ENCODE data around the gene MYCBP. TPM values are rescaled to one million over a fixed set of nuclear protein-coding genes. Genes with fewer than 3 reads are reported as not detected.

The MYCBP gene
- total and polyA plus RNA-seq, 2 of the 13 experiments (the other 11 are each of a cell fraction or from before 2014, with no cell fraction given) = 11.4 to 30.4 TPM

DNA sequence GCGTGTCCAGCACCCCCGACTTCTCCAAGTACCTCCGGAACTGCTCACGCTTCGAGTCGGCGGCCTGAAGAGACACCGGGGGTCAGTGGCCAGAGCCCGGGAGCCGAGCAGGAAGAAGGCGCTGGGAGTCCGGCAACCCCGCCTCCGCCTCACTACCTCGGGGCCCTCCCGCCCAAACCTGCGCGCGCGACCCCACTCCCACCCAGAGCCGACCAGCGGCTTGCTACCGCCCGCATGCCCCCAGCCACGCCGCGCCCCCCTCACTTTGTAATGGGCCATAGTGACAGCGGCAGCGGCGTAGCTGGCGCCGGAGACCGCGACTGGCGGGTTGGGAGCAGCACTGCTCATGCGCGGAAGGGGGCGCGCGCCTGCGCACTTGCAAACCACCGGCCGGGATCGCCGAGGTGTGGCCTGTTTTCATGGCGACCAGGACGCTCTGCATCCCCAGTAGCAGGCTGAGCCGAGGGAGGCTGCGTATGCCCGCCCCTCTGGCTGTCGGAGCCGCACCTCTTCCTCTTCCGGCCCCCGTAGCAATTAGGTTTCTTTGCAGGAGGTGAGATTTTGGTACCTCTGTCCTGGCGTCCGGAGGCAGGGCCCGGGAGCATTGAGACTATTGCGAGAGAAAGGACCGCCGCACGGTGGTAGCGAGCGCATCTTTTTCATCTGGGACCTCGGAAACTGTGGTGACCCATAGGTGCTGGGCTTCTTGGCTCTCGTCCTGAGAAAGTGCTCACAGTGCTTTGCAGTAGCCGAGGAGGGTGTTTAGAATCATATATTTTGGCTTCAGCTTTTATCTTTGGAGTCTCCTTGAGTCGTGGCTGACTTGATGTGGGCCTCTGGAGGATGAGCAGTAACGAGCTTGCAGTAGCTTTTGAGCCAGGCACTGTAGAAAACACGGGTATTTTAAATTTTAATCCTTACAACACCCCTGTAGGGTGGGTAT is at the start of gene MYCBP (continued):
- TF ChIP-seq REST (IDR thresholded peaks at IDR 0.05; ENCODE audit: borderline replicate concordance in 1 of 2, low read depth in 1 of 2, low read length in 2 of 2) (no peak), SRSF4 (IDR thresholded peaks at IDR 0.05; ENCODE audit: low read depth, low read length, poor library complexity, severe bottlenecking) (no peak), CCAR2 (optimal IDR thresholded peaks at IDR 0.05; ENCODE audit: low read depth, low read length) (no peak), ZNF3 (CRISPR knock-in tag; IDR thresholded peaks at IDR 0.05) (no peak), ZNF788 (CRISPR knock-in tag; IDR thresholded peaks at IDR 0.05; ENCODE audit: borderline replicate concordance) (peak; percentile 38; the same call in 1 of the 2 replicates), ZNF766 (CRISPR knock-in tag; IDR thresholded peaks at IDR 0.05; ENCODE audit: borderline replicate concordance) (peak; percentile 33; the same call in 1 of the 2 replicates), KMT2A (CRISPR knock-in tag; IDR thresholded peaks at IDR 0.05) (peak; percentile 70; the same call in 1 of the 2 replicates), TRIM24 (CRISPR knock-in tag; IDR thresholded peaks at IDR 0.05) (no peak), TFDP2 (CRISPR knock-in tag; IDR thresholded peaks at IDR 0.05) (no peak)
- TF ChIP-seq, protein P1, sequence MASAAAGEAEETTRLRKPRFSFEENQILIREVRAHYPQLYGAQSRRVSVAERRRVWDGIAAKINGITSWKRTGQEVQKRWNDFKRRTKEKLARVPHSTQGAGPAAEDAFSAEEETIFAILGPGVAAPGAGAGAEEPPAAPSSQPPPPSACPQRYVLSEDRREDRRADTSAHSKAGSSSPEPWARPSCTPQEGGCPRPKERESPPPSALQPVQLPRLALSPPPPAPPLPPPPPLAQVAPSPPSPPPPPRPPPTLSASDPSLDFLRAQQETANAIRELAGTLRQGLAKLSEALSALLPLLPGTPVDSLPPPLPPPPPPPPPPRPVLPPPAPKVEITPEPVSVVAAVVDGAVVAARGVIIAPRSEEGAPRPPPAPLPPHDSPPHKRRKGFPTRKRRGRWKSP (CRISPR knock-in tag; IDR thresholded peaks at IDR 0.05) = 0 out of 2 replicates have a peak, but pooled peaks have one; percentile 6
- TF ChIP-seq, protein P2, sequence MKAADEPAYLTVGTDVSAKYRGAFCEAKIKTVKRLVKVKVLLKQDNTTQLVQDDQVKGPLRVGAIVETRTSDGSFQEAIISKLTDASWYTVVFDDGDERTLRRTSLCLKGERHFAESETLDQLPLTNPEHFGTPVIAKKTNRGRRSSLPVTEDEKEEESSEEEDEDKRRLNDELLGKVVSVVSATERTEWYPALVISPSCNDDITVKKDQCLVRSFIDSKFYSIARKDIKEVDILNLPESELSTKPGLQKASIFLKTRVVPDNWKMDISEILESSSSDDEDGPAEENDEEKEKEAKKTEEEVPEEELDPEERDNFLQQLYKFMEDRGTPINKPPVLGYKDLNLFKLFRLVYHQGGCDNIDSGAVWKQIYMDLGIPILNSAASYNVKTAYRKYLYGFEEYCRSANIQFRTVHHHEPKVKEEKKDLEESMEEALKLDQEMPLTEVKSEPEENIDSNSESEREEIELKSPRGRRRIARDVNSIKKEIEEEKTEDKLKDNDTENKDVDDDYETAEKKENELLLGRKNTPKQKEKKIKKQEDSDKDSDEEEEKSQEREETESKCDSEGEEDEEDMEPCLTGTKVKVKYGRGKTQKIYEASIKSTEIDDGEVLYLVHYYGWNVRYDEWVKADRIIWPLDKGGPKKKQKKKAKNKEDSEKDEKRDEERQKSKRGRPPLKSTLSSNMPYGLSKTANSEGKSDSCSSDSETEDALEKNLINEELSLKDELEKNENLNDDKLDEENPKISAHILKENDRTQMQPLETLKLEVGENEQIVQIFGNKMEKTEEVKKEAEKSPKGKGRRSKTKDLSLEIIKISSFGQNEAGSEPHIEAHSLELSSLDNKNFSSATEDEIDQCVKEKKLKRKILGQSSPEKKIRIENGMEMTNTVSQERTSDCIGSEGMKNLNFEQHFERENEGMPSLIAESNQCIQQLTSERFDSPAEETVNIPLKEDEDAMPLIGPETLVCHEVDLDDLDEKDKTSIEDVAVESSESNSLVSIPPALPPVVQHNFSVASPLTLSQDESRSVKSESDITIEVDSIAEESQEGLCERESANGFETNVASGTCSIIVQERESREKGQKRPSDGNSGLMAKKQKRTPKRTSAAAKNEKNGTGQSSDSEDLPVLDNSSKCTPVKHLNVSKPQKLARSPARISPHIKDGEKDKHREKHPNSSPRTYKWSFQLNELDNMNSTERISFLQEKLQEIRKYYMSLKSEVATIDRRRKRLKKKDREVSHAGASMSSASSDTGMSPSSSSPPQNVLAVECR (CRISPR knock-in tag; IDR thresholded peaks at IDR 0.05; ENCODE audit: borderline replicate concordance) = peak; percentile 96
- TF ChIP-seq, protein P3, sequence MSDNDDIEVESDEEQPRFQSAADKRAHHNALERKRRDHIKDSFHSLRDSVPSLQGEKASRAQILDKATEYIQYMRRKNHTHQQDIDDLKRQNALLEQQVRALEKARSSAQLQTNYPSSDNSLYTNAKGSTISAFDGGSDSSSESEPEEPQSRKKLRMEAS (IDR thresholded peaks at IDR 0.05) = peak; percentile 70
- TF ChIP-seq, protein P4, sequence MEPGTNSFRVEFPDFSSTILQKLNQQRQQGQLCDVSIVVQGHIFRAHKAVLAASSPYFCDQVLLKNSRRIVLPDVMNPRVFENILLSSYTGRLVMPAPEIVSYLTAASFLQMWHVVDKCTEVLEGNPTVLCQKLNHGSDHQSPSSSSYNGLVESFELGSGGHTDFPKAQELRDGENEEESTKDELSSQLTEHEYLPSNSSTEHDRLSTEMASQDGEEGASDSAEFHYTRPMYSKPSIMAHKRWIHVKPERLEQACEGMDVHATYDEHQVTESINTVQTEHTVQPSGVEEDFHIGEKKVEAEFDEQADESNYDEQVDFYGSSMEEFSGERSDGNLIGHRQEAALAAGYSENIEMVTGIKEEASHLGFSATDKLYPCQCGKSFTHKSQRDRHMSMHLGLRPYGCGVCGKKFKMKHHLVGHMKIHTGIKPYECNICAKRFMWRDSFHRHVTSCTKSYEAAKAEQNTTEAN (CRISPR knock-in tag; conservative IDR thresholded peaks at IDR 0.05) = peak; percentile 21; the same call in 1 of the 2 replicates
- TF ChIP-seq, protein P5, sequence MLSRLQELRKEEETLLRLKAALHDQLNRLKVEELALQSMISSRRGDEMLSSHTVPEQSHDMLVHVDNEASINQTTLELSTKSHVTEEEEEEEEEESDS (CRISPR knock-in tag; IDR thresholded peaks at IDR 0.05; ENCODE audit: borderline replicate concordance) = no peak

Data from HepG2 (cell line).